Measurements from ENCODE around the gene DDC. TPM values are rescaled to one million over a fixed set of nuclear protein-coding genes. Genes with fewer than 3 reads are reported as not detected.

The DDC gene
- total RNA-seq, 1 donor from 2014 or later = not detected

GRCh38 chr7:50436133-50436806 is 128.9 kb downstream of the DDC start:
- H3K36me3 Mint-ChIP-seq (ENCODE audit: low read depth) = peaks cover 35% of the 10 kb centered on the region

GRCh38 chr7:50431722-50432305 is 133.4 kb downstream of the DDC start:
- Mint-ChIP-seq H3K4me3 (no peak overlapping the region), H3K27ac (no peak overlapping the region), H3K27me3 (no peaks in the 10 kb centered on the region), H3K4me1 (no peaks in the 10 kb centered on the region), H3K9me3 (no peaks in the 10 kb centered on the region), H3K36me3 (ENCODE audit: low read depth) (peaks cover 1% of the 10 kb centered on the region)
- intact Hi-C loops (cut with micrococcal nuclease) = no loop called here
- ChIA-PET CTCF (interaction anchor here (1.7 kb wide), 1 partner anchor 226 kb away, joined by 5 read pairs; no protein-coding TSS in a partner anchor), POLR2A (no interaction called here)
- DNase-seq = no peak
- TF ChIP-seq CTCF (IDR thresholded peaks at IDR 0.05) = no peak
- ATAC-seq (ENCODE audit: low read depth) = no peak

More at GRCh38 chr7:50436133-50436806, 128.9 kb downstream of the DDC start:
- H3K9me3 Mint-ChIP-seq = no peaks in the 10 kb centered on the region
- H3K4me1 Mint-ChIP-seq = no peaks in the 10 kb centered on the region
- no peaks in the 10 kb centered on the region for H3K27me3 Mint-ChIP-seq
- no peak for ATAC-seq (ENCODE audit: low read depth)
- H3K27ac Mint-ChIP-seq = no peak overlapping the region
- intact Hi-C loops (cut with micrococcal nuclease) = no loop called here
- ChIA-PET CTCF (interaction anchor here (0.7 kb wide), 1 partner anchor 217 kb away, joined by 3 read pairs; no protein-coding TSS in a partner anchor), POLR2A (no interaction called here)
- no peak for TF ChIP-seq CTCF (IDR thresholded peaks at IDR 0.05)
- H3K4me3 Mint-ChIP-seq = no peak overlapping the region
- no peak for DNase-seq

GRCh38 chr7:50431316-50431715 is 133.9 kb downstream of the DDC start:
- Mint-ChIP-seq H3K27ac (no peak overlapping the region), H3K4me1 (no peaks in the 10 kb centered on the region), H3K4me3 (no peak overlapping the region), H3K9me3 (no peaks in the 10 kb centered on the region), H3K36me3 (ENCODE audit: low read depth) (no peaks in the 10 kb centered on the region), H3K27me3 (no peaks in the 10 kb centered on the region)
- DNase-seq (no peak), ATAC-seq (ENCODE audit: low read depth) (no peak)
- ChIA-PET POLR2A (no interaction called here), CTCF (no interaction called here)
- intact Hi-C loops (cut with micrococcal nuclease) = no loop called here
- TF ChIP-seq CTCF (IDR thresholded peaks at IDR 0.05) = no peak

GRCh38 chr7:50428911-50429310 is 136.3 kb downstream of the DDC start:
- ChIA-PET POLR2A (interaction anchor here (0.6 kb wide), 1 partner anchor 146 kb away, joined by 5 read pairs; no protein-coding TSS in a partner anchor), CTCF (interaction anchor here (3.5 kb wide), 1 partner anchor 11 kb away, joined by 21 read pairs; no protein-coding TSS in a partner anchor)
- Mint-ChIP-seq H3K9me3 (no peaks in the 10 kb centered on the region), H3K4me3 (no peak overlapping the region), H3K4me1 (peaks cover 3% of the 10 kb centered on the region), H3K27me3 (no peaks in the 10 kb centered on the region), H3K27ac (no peak overlapping the region), H3K36me3 (ENCODE audit: low read depth) (no peaks in the 10 kb centered on the region)
- ATAC-seq (ENCODE audit: low read depth) (no peak), DNase-seq (no peak)
- TF ChIP-seq CTCF (IDR thresholded peaks at IDR 0.05) = no peak
- intact Hi-C loops (cut with micrococcal nuclease) = no loop called here

- ChIA-PET CTCF (interaction anchor here (0.7 to 3.5 kb wide), 2 partner anchors 9 to 15 kb away, joined by 3 to 21 read pairs; no protein-coding TSS in a partner anchor), POLR2A (interaction anchor here (0.8 kb wide), 1 partner anchor 21 kb away, joined by 4 read pairs; no protein-coding TSS in a partner anchor)
- TF ChIP-seq CTCF (IDR thresholded peaks at IDR 0.05) = no peak
- Mint-ChIP-seq H3K36me3 (ENCODE audit: low read depth) (no peaks in the 10 kb centered on the region), H3K4me1 (peaks cover 9% of the 10 kb centered on the region), H3K27me3 (no peaks in the 10 kb centered on the region), H3K9me3 (no peaks in the 10 kb centered on the region), H3K27ac (no peak overlapping the region), H3K4me3 (no peak overlapping the region)
- intact Hi-C loops (cut with micrococcal nuclease) = no loop called here
- no peak for ATAC-seq (ENCODE audit: low read depth)
- no peak for DNase-seq
Measured at GRCh38 chr7:50427518-50427917, 137.7 kb downstream of the DDC start.

All from activated B cell treated with CpG ODN at 0.5 μM for 24 hours (primary cell).